ENCODE data around the gene SH3RF3.
A peak's percentile ranks its signal among the peaks of the same experiment; 100 is the strongest.
"Not testable (repeated sequence)": the region's sequence is repeated elsewhere in the genome, so short reads cannot be mapped to it uniquely, and the experiment has no call there.

The SH3RF3 gene

GRCh38 chr2:109529532-109530449 is 400.8 kb downstream of the SH3RF3 start:
- DNase-seq = no peak

GRCh38 chr2:109530712-109531111 is 401.7 kb downstream of the SH3RF3 start:
- DNase-seq = no peak

DNA sequence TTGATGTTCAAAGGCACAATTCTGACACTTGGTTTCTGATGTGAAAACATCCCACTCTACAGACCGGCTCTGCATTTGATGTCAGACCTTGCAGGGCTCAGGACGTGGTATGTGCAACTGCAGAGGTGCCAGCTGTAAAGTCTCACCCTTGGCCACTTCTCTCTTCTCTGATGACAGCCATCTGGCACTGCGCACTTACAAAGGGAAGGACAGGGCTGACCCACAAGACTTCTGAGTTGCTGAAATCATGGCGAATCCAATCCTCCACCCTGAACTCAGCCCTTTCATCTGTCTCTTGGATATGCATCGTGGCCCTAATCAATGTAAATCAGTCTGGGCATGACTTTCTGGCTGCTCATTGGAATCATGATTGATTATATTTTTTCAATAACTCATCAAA is 402.2 kb downstream of the SH3RF3 start:
- DNase-seq = no peak

GRCh38 chr2:109531896-109532727 is 403.1 kb downstream of the SH3RF3 start:
- DNase-seq = no peak

- no peak for DNase-seq
Observed at GRCh38 chr2:109532728-109533076, 403.7 kb downstream of the SH3RF3 start.

- no peak for DNase-seq
Observed at GRCh38 chr2:109533823-109534222, 404.8 kb downstream of the SH3RF3 start.

- no peak for DNase-seq
Observed at GRCh38 chr2:109535217-109535946, 406.4 kb downstream of the SH3RF3 start.

GRCh38 chr2:109536556-109536955 is 407.6 kb downstream of the SH3RF3 start:
- DNase-seq = not testable (repeated sequence)

DNA sequence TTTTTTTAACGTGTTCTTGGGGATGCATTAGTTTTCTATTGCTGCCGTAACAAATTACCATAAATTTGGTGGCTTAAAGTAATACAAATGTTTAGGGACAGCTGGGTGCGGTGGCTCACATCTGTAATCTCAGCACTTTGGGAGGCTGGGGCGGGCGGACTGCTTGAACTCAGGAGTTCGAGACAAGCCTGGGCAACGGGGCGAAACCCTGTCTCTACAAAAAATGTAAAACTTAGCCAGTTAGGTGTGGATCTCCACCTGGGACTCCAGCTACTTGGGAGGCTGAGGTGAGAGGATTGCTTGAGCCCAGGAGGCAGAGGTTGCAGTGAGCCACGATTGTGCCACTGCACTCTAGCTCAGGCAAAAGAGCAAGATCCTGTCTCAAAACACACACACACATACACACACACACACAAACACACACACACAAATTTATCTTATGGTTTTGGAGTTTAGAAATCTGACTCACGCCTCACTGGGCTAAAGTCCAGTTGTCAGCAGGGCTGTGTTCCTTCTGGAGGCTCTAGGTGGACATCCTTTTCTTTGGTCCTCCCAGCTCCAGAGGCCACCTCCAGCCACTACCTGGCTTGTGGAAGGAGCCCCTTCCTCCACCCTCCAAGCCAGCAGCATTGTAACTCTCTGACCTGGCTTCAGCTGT is 408.7 kb downstream of the SH3RF3 start:
- DNase-seq = no peak

- DNase-seq = no peak
Observed at GRCh38 chr2:109538546-109538945, 409.5 kb downstream of the SH3RF3 start.

DNA sequence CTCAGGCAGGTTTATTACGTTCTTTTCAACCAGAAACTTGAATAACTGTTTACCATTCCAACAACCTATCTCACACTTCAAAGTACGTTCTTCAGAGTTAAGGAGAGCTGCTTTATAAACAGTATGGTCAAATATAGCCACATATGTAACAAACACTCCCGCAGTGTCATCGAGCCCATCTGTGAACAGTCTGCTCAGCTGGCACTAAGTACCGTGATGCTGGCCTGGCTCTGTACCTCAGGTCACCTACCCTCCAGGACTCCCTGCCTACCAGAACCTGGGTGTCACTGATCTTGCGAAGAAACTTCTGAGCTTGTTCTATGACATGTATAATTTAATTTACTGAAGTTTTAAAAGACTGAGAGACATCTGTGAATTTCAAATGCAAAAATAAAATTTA is 413.4 kb downstream of the SH3RF3 start:
- DNase-seq = no peak

DNA sequence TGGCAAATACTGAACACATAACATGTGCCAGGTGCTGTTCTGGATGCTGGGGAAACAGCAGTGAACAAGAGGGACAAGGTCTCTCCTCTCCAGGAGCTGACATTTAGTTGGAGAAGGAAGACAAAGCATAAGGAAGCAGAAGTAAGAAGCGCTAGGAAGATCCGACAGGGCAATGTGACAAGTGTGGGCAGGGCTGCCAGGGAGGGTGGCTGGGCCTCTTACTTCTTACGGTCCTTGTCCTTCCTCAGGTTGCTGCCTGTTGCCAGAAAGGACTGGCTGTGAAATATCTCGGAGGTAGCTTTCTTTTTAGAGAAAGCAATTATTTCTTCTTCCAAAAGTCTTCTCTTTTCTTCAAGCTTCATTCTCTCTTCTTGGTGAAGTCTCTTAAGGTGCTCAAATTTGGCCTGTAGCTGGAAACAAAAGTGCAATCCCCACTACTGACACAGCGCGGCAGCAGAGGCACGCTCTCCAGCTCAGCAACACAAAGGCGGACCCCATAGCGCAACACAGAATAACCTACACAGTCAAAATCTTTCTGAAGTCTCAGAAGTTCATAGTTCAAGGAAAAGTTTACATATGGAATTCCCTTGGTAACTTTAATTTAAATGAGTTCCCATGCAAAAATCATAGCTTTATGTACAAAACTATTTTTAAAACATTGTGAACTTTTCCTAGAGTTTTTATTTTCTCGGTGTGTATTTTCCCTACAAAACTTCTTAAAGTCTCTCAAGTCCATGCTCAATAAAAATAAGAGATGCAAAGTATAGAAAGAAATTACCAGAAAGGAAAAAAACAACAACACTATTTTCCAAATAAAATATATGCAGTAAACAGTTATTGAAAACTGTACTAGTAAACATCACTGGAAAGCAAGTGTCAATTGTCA is 417.1 kb downstream of the SH3RF3 start:
- DNase-seq = peak; percentile 60 to 75 (median 72)

GRCh38 chr2:109547280-109547679 is 418.3 kb downstream of the SH3RF3 start:
- no peak for DNase-seq

- no peak for DNase-seq
Observed at GRCh38 chr2:109549016-109549590, 420.1 kb downstream of the SH3RF3 start.
